Cardiac muscle cell (in vitro differentiated cells and primary cell): ENCODE results near the gene BHLHA15. TPM values are rescaled to one million over a fixed set of nuclear protein-coding genes. Genes with fewer than 3 reads are reported as not detected.
"Not testable (repeated sequence)": the region's sequence is repeated elsewhere in the genome, so short reads cannot be mapped to it uniquely, and the experiment has no call there.

Experiments
- DNase-seq, 2 donors: peaks; one replicate each; pipeline versions ENCODE4 v3.0.0 to v3.0.0-alpha.2; 2010 to 2017; ENCODE audit warnings: low read depth in 1 of 2, low spot score in 1 of 2
- H3K27ac ChIP-seq: fragments of 200-600 bp; sonication (generic); 2 replicates; pipeline ENCODE4 v1.5.1; 2016
- H3K27me3 ChIP-seq: fragments of 200-600 bp; sonication (generic); 2 replicates; pipeline ENCODE4 v1.6.0; 2016; ENCODE audit warnings: control low read depth
- H3K36me3 ChIP-seq: fragments of 200-600 bp; sonication (generic); 2 replicates; pipeline ENCODE4 v1.5.1; 2016; ENCODE audit warnings: control low read depth
- H3K4me1 ChIP-seq: fragments of 200-600 bp; sonication (generic); 2 replicates; pipeline ENCODE4 v1.8.1; 2017; ENCODE audit warnings: low read depth, mild to moderate bottlenecking, mixed run types
- H3K4me3 ChIP-seq: fragments of 200-600 bp; sonication (generic); 2 replicates; pipeline ENCODE4 v1.5.1; 2016; ENCODE audit warnings: mild to moderate bottlenecking
- H3K9me3 ChIP-seq: fragments of 200-600 bp; sonication (generic); 2 replicates; pipeline ENCODE4 v1.5.1; 2017; ENCODE audit warnings: low read depth, mild to moderate bottlenecking, control low read depth
- CTCF ChIP-seq: IDR thresholded peaks from 2 replicates; pipeline ENCODE4 v1.5.1; 2012; ENCODE audit warnings: low read depth, mild to moderate bottlenecking, low read length
- polyA plus RNA-seq: library from polyadenylated mRNA; unstranded; fragments of >200 nt; fragmentation: Nextera tagmentation; extraction: Ambion mirVana; gene quantifications from 2 replicates; pipeline ENCODE4 v1.2.1, GENCODE V29; 2016
- total RNA-seq: library from RNA; depleted of rRNA; stranded (reverse); fragments of >200 nt; gene quantifications from 2 replicates; pipeline ENCODE4 v1.2.3, GENCODE V29; 2016

Gene BHLHA15
- total and polyA plus RNA-seq, 2 experiments from 2014 or later: 2.2 TPM; not detected in 1

- no peak for TF ChIP-seq CTCF
- no peak for DNase-seq
- no peak overlapping the region for H3K4me3 ChIP-seq
These were observed 6.7 kb downstream of the BHLHA15 start for GRCh38 chr7:98217623-98218582.

GRCh38 chr7:98219382-98219781 lies 8.1 kb downstream of the BHLHA15 start:
- H3K9me3 ChIP-seq, DNase-seq, H3K27me3 ChIP-seq, H3K4me1 ChIP-seq, H3K27ac ChIP-seq, H3K36me3 ChIP-seq, H3K4me3 ChIP-seq: not testable (repeated sequence)

More at GRCh38 chr7:98217623-98218582, 6.7 kb downstream of the BHLHA15 start:
- H3K36me3 ChIP-seq: no peaks in the 10 kb centered on the region
- no peaks in the 10 kb centered on the region for H3K27me3 ChIP-seq
- no peaks in the 10 kb centered on the region for H3K4me1 ChIP-seq
- no peak overlapping the region for H3K27ac ChIP-seq
- H3K9me3 ChIP-seq: no peaks in the 10 kb centered on the region

GRCh38 chr7:98221611-98222532 lies 10.6 kb downstream of the BHLHA15 start:
- H3K36me3 ChIP-seq: no peaks in the 10 kb centered on the region
- no peaks in the 10 kb centered on the region for H3K4me1 ChIP-seq
- H3K27ac ChIP-seq: no peak overlapping the region
- no peak overlapping the region for H3K4me3 ChIP-seq
- H3K27me3 ChIP-seq: no peaks in the 10 kb centered on the region
- no peak for DNase-seq
- no peak for TF ChIP-seq CTCF
- no peaks in the 10 kb centered on the region for H3K9me3 ChIP-seq

- DNase-seq: no peak
- no peak overlapping the region for H3K4me3 ChIP-seq
- no peaks in the 10 kb centered on the region for H3K36me3 ChIP-seq
- no peaks in the 10 kb centered on the region for H3K4me1 ChIP-seq
- no peak for TF ChIP-seq CTCF
- no peaks in the 10 kb centered on the region for H3K9me3 ChIP-seq
- H3K27me3 ChIP-seq: no peaks in the 10 kb centered on the region
- H3K27ac ChIP-seq: no peak overlapping the region
These were observed 11.4 kb downstream of the BHLHA15 start for GRCh38 chr7:98222533-98223195.

- no peaks in the 10 kb centered on the region for H3K36me3 ChIP-seq
- H3K27me3 ChIP-seq: no peaks in the 10 kb centered on the region
- no peak for TF ChIP-seq CTCF
- no peaks in the 10 kb centered on the region for H3K9me3 ChIP-seq
- H3K4me3 ChIP-seq: no peak overlapping the region
- no peak for DNase-seq
- no peaks in the 10 kb centered on the region for H3K4me1 ChIP-seq
- no peak overlapping the region for H3K27ac ChIP-seq
These were observed 12.2 kb downstream of the BHLHA15 start for GRCh38 chr7:98223351-98223897.
